ENCODE results near the gene EXO1.

EXO1 gene

DNA sequence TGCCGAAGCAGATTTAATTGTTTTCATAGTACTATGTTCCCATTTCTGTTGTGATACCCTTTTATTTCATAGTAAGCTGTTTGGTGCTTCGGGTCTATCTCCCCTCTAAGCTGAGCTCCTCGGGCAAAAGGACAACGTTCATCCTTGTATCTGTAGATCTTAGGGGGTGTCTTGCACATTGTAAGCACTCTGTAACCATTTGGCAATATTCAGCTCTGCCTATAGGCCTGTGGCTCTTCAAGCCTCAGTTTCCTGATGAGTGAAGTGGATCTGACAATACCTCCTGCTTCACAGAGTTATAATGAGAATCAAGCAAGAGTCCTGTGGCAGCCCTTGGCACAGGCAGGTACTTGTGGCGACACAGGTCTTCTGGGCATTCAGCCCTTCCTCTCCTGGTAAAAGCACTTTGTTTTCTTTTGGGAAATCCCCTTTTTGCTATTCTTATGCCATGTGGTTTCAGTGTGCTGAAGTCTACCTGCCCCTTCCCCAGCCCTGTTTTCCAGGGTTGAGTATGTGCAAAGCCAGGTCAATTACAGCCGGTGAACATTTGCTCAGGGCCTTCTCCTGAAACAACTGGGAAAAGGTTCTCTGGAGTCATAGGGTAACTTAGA, 8.5 kb upstream of the EXO1 start:
- no peak for DNase-seq (ENCODE audit: low spot score)
- in situ Hi-C loops (cut with MboI; ENCODE audit: low pct_unique_long_range_greater_than_20kb, low sequenced_read_pairs, unreplicated experiment), result loop anchor here (10.0 kb wide), 2 partner anchors 205 to 305 kb away; partner anchors contain the start of gene KMO
- TF ChIP-seq, protein P1, sequence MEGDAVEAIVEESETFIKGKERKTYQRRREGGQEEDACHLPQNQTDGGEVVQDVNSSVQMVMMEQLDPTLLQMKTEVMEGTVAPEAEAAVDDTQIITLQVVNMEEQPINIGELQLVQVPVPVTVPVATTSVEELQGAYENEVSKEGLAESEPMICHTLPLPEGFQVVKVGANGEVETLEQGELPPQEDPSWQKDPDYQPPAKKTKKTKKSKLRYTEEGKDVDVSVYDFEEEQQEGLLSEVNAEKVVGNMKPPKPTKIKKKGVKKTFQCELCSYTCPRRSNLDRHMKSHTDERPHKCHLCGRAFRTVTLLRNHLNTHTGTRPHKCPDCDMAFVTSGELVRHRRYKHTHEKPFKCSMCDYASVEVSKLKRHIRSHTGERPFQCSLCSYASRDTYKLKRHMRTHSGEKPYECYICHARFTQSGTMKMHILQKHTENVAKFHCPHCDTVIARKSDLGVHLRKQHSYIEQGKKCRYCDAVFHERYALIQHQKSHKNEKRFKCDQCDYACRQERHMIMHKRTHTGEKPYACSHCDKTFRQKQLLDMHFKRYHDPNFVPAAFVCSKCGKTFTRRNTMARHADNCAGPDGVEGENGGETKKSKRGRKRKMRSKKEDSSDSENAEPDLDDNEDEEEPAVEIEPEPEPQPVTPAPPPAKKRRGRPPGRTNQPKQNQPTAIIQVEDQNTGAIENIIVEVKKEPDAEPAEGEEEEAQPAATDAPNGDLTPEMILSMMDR (IDR thresholded peaks at IDR 0.05; ENCODE audit: extremely low read depth, insufficient read depth, missing control alignments), result no peak

DNA sequence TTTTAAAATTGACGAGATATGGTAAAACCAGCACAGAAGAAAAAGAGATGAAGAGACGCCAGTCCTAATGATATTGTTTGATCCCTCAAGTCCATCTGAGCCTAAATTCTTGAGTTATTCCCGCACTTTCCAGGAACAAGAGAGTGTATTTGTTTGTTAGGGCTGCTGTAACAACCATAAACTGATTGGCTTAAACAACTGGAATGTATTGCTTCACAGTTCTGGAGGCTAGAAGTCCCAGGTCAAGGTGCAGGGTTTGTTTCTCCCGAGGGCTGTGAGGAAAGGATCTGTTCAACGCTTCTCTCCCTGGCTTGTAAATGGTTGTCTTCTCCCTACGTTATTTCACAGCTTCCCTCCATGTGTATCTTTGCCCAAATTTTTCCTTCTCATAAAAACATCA, 7.8 kb upstream of the EXO1 start:
- TF ChIP-seq, protein P1 (IDR thresholded peaks at IDR 0.05; ENCODE audit: extremely low read depth, insufficient read depth, missing control alignments), result no peak
- no peak for DNase-seq (ENCODE audit: low spot score)
- in situ Hi-C loops (cut with MboI; ENCODE audit: low pct_unique_long_range_greater_than_20kb, low sequenced_read_pairs, unreplicated experiment), result no loop called here

DNA sequence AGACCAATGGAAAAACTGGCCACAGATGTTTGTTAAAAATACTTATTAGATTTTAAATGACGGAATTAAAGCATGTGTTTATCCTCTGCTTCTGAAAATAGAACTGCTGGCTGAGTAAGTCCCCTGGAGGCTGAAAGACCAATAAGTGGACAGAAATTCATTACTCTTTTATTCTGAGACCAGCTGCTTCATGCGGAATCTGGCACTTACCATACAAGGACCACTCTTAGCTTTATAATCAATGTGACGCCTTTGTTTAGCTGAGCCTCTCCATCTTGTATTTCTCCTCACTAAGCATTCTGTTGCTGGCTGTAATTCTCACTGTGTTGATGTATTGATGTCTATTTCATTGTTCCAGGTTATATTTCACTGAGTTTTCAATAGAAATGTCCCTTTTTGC, 6.3 kb upstream of the EXO1 start:
- no peak for DNase-seq (ENCODE audit: low spot score)
- TF ChIP-seq, protein P1 (IDR thresholded peaks at IDR 0.05; ENCODE audit: extremely low read depth, insufficient read depth, missing control alignments), result no peak
- in situ Hi-C loops (cut with MboI; ENCODE audit: low pct_unique_long_range_greater_than_20kb, low sequenced_read_pairs, unreplicated experiment), result no loop called here

DNA sequence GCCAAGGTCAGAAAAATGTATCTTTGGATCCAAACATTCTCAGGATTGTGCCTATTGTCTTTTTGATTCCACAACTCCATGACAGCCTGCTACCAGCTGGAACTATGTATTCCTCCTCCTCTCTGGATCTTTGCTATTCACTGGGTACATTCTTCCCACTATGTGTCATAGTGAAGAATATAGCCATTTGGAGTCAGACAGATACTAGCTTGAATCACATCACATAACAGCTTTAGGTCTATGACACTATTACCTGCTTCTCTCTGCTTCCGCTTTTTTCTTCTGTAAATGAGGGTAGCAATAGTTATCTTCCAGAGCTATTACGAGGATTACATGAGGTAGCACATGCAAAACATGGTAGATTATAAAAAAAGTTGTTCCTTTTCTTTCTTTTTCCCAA, 5.4 kb upstream of the EXO1 start:
- no peak for DNase-seq (ENCODE audit: low spot score)
- TF ChIP-seq, protein P1 (IDR thresholded peaks at IDR 0.05; ENCODE audit: extremely low read depth, insufficient read depth, missing control alignments), result no peak
- in situ Hi-C loops (cut with MboI; ENCODE audit: low pct_unique_long_range_greater_than_20kb, low sequenced_read_pairs, unreplicated experiment), result no loop called here

DNA sequence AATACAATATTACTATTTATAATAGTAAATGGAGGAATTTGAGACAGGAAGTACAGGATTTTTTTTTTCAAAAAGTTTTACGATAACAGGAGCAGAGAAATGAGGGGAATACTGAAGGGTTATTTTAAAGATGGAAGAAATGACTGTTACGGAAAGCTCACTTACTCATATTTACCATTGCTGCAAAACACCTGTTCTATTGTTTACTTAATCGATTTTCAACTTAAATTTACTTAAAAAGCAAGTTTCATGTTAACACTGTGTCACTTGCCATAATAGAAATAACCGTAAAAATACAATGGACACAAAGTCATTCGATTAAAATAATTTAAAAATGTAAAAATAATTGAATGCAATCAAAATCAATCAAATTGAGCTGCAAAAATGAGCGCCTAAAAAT, 3.4 kb upstream of the EXO1 start:
- in situ Hi-C loops (cut with MboI; ENCODE audit: low pct_unique_long_range_greater_than_20kb, low sequenced_read_pairs, unreplicated experiment), result no loop called here
- TF ChIP-seq, protein P1 (IDR thresholded peaks at IDR 0.05; ENCODE audit: extremely low read depth, insufficient read depth, missing control alignments), result no peak

DNA sequence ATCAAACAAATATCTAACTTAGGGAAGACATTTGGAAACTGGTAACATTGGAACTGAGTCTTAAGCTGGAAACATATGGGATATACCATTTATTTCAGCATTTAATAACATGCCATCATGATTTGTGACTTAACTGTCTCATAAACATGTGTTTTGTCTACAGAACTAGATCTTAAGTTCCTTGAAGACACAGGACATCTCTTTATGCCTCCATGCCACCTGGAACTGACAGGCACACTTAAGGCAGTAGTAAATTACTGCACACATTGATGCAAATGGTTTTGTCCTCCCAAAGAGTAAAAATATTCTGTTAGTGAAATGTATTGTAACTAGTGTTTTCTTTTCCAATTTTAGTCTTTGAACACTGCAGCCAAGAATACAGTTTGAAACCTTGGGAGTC, 1.6 kb upstream of the EXO1 start:
- in situ Hi-C loops (cut with MboI; ENCODE audit: low pct_unique_long_range_greater_than_20kb, low sequenced_read_pairs, unreplicated experiment), result no loop called here
- TF ChIP-seq, protein P1 (IDR thresholded peaks at IDR 0.05; ENCODE audit: extremely low read depth, insufficient read depth, missing control alignments), result no peak
- no peak for DNase-seq (ENCODE audit: low spot score)

More for the DNA sequence above, 3.4 kb upstream of the EXO1 start:
- DNase-seq (ENCODE audit: low spot score), result no peak
